ENCODE results near the gene DUSP16.

DNA sequence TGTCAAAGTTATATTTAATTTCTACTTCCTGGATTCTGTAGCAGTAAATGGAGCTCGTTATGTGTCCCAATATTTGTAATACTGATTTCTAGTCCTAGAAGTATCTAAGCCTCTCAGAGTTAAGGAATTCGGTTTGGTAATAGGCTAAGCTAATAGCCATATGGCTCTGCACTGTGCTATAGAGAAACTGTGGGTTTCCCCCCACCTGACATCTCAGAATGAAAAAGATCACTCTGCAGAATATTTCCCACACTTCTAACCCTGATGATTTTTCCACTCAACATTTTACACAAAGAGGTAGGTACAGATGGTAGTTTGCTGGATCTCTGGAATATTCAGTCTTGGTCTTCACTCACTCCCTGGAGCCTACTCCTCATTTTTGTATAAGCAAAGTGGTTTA is 134.6 kb downstream of the DUSP16 start:
- TF ChIP-seq, protein P1, sequence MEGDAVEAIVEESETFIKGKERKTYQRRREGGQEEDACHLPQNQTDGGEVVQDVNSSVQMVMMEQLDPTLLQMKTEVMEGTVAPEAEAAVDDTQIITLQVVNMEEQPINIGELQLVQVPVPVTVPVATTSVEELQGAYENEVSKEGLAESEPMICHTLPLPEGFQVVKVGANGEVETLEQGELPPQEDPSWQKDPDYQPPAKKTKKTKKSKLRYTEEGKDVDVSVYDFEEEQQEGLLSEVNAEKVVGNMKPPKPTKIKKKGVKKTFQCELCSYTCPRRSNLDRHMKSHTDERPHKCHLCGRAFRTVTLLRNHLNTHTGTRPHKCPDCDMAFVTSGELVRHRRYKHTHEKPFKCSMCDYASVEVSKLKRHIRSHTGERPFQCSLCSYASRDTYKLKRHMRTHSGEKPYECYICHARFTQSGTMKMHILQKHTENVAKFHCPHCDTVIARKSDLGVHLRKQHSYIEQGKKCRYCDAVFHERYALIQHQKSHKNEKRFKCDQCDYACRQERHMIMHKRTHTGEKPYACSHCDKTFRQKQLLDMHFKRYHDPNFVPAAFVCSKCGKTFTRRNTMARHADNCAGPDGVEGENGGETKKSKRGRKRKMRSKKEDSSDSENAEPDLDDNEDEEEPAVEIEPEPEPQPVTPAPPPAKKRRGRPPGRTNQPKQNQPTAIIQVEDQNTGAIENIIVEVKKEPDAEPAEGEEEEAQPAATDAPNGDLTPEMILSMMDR (IDR thresholded peaks at IDR 0.05; ENCODE audit: low read length), result no peak
- no peak for TF ChIP-seq EZH2 (optimal IDR thresholded peaks at IDR 0.05; ENCODE audit: low read depth, low read length)

Measured in MM.1S (cell line).